Tibial nerve (tissue), 4 donors: Measurements from ENCODE around the gene REEP2.

Experiments used
- CTCF ChIP-seq, 5 experiments: fragments of 200-600 bp in 3 of 5; fragments of 450-650 bp in 2 of 5; sonication (generic) in 3 of 5; IDR thresholded peaks; one replicate each; pipeline ENCODE4 v1.5.1; 2016 to 2019; ENCODE audit warnings: antibody characterized with exemption in 5 of 5, mild to moderate bottlenecking in 3 of 5, moderate library complexity in 2 of 5
- EP300 ChIP-seq, 2 donors: sonication (generic); formaldehyde crosslinking; IDR thresholded peaks; one replicate each; pipeline ENCODE4 v1.6.1; 2017; ENCODE audit warnings: antibody characterized with exemption in 2 of 2, mild to moderate bottlenecking in 1 of 2
- POLR2A ChIP-seq, 2 donors: fragments of 450-650 bp; IDR thresholded peaks; one replicate each; pipeline ENCODE4 v1.6.1; 2017; ENCODE audit warnings: antibody characterized with exemption in 2 of 2, mild to moderate bottlenecking in 2 of 2, moderate library complexity in 2 of 2

DNA sequence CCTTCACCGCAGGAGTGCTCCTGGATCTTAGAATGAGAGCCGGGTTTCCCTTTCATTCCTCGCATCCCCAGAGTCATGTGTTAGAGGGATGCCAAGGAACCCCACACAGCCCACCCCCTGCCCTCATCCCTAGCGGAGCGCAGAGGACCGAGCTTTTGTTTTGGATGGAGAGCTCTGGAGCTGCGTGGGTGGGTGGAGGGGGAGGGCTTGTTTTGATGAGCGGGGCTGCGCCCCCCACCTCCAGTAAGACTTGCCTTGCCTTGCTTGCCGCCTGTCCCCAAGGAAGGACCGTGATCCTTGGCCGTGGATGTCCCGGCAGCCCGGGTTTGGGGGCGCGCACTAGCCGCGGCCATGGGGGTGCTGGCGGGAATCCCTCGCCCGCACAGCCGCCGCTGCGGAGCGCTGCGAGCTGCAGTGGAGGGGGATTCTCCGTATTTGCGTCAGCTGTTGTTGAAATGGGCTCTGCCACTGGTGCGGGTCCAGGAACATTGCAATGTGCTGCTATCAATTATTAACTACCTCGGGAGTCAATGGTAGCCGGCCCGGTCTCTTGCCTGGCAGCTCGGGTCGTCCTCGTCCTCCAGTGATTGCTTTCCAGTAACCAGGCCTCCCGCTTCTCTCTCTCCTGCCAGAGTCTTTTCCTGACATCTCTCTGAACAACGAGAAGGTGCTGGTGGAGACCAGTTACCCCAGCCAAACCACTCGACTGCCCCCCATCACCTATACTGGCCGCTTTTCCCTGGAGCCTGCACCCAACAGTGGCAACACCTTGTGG is 27.5 kb downstream of the REEP2 start:
- TF ChIP-seq CTCF (IDR thresholded peaks at IDR 0.05), result no peak
- TF ChIP-seq POLR2A (IDR thresholded peaks at IDR 0.05), result no peak
- TF ChIP-seq EP300 (IDR thresholded peaks at IDR 0.05), result no peak
